Peyer's patch (tissue), 4 donors: ENCODE results near the gene GMPPA. TPM values are rescaled to one million over a fixed set of nuclear protein-coding genes. Genes with fewer than 3 reads are reported as not detected.

Source experiments
- DNase-seq, 3 donors: peaks; one replicate each; pipeline ENCODE4 v3.0.0-alpha.2; 2017 to 2019
- H3K27ac ChIP-seq, 4 donors: fragments of 200-600 bp; sonication (generic); one replicate each; pipeline ENCODE4 v1.5.1; 2016 to 2019
- H3K27me3 ChIP-seq, 2 donors: fragments of 200-600 bp; sonication (generic); one replicate each; pipeline ENCODE4 v1.5.1; 2019
- H3K36me3 ChIP-seq, 3 donors: fragments of 200-600 bp; sonication (generic); one replicate each; pipeline ENCODE4 v1.5.1; 2016 to 2019
- H3K4me1 ChIP-seq, 4 donors: fragments of 200-600 bp; sonication (generic); one replicate each; pipeline ENCODE4 v1.5.1; 2016 to 2019
- H3K4me3 ChIP-seq, 4 donors: fragments of 200-600 bp; sonication (generic); 1 replicate in 3 of 4; 2 replicates in 1 of 4; pipeline ENCODE4 v1.5.1; 2016 to 2019; ENCODE audit warnings: mild to moderate bottlenecking in 1 of 4
- H3K9me3 ChIP-seq, 4 donors: fragments of 200-600 bp; sonication (generic); one replicate each; pipeline ENCODE4 v1.5.1; 2016 to 2019; ENCODE audit warnings: mild to moderate bottlenecking in 1 of 4
- POLR2A ChIP-seq, 2 donors: fragments of 450-650 bp; IDR thresholded peaks; one replicate each; pipeline ENCODE4 v1.5.1; 2017; ENCODE audit warnings: antibody characterized with exemption in 2 of 2, mild to moderate bottlenecking in 2 of 2, moderate library complexity in 2 of 2
- total RNA-seq, 4 donors: library from RNA; depleted of rRNA; stranded (reverse); fragments of >200 nt; gene quantifications; one replicate each; pipeline ENCODE4 v1.1.0, GENCODE V29; 2016
- TF ChIP-seq, protein P1 (sequence below), 6 experiments: fragments of 450-650 bp in 4 of 6; fragments of 200-600 bp in 2 of 6; sonication (generic) in 1 of 6; IDR thresholded peaks; one replicate each; pipeline ENCODE4 v1.5.1; 2017 to 2019; ENCODE audit warnings: antibody characterized with exemption in 6 of 6, mild to moderate bottlenecking in 3 of 6, moderate library complexity in 1 of 6

Gene GMPPA
- total RNA-seq, 4 donors from 2014 or later, result 35.0 to 69.6 (median 38.9) TPM

DNA sequence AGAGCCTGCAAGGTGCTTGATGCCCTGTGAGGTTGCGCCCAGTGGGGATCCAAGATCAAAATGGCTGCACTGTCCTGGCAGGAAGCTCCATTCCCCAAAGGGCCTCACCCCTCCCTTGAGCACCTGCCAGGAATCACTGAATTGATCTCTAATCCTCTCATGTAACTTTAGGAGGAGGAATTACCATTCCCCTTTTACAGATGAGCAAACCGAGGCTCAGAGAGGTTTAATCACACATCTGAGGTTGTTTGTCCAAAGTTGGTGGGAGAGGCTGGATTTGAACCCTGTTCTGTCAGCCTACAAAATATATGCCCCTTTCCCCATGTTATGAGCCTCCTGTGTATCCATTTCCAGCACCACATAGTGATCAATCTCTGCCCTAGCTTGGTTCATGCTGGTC lies 26.1 kb downstream of the GMPPA start:
- TF ChIP-seq, protein P1, sequence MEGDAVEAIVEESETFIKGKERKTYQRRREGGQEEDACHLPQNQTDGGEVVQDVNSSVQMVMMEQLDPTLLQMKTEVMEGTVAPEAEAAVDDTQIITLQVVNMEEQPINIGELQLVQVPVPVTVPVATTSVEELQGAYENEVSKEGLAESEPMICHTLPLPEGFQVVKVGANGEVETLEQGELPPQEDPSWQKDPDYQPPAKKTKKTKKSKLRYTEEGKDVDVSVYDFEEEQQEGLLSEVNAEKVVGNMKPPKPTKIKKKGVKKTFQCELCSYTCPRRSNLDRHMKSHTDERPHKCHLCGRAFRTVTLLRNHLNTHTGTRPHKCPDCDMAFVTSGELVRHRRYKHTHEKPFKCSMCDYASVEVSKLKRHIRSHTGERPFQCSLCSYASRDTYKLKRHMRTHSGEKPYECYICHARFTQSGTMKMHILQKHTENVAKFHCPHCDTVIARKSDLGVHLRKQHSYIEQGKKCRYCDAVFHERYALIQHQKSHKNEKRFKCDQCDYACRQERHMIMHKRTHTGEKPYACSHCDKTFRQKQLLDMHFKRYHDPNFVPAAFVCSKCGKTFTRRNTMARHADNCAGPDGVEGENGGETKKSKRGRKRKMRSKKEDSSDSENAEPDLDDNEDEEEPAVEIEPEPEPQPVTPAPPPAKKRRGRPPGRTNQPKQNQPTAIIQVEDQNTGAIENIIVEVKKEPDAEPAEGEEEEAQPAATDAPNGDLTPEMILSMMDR (IDR thresholded peaks at IDR 0.05), result no peak
- no peak for TF ChIP-seq POLR2A (IDR thresholded peaks at IDR 0.05)
- no peak for DNase-seq
- Histone ChIP-seq H3K4me3 (no peak overlapping the region), H3K4me1 (peaks cover 0 to 17% (median 9%) of the 10 kb centered on the region in 4 donors), H3K27ac (no peak overlapping the region), H3K9me3 (no peaks in the 10 kb centered on the region), H3K27me3 (peaks cover 0 to 20% of the 10 kb centered on the region in 2 donors), H3K36me3 (no peaks in the 10 kb centered on the region)

DNA sequence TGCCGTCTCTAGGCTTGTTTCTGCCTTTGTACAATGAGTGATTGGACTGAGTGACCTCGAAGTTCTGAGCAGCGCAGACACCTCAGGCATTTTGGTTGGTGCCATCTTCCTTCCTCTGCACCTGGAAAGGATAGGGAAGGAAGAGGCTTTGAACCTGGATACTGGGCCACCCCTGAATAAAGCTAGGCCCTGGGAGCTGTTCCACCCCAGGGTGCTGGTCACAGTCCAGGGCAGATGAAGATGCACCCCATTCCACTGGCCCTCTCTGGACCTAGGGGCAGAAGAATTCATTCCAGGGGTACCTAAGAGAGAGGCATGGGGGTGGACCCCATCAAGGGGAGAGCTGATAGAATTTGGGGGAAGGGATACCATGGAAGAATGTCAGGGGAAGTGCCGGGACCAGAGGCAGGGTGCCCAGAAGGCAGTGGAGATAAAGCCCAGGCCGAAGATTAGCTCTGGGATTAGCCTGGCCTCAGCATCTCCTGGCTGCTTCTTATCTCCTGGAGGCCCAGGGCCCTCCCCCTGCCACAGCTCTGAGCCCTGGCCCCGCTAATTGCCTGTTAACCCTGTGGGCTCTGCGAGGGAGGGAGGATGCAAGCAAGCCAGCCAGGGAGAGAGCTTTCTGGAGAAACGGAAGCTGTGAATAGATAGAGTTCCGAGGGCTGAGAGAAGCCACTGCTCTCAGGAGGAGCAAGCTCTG lies 27.0 kb downstream of the GMPPA start:
- peaks cover 0 to 17% (median 9%) of the 10 kb centered on the region in 4 donors for H3K4me1 ChIP-seq
- no peak for TF ChIP-seq POLR2A (IDR thresholded peaks at IDR 0.05)
- TF ChIP-seq, protein P1 (IDR thresholded peaks at IDR 0.05), result no peak
- no peak for DNase-seq
- H3K36me3 ChIP-seq, result no peaks in the 10 kb centered on the region
- H3K27ac ChIP-seq, result no peak overlapping the region
- H3K9me3 ChIP-seq, result no peaks in the 10 kb centered on the region
- no peak overlapping the region for H3K4me3 ChIP-seq
- H3K27me3 ChIP-seq, result peaks cover 0 to 20% of the 10 kb centered on the region in 2 donors

DNA sequence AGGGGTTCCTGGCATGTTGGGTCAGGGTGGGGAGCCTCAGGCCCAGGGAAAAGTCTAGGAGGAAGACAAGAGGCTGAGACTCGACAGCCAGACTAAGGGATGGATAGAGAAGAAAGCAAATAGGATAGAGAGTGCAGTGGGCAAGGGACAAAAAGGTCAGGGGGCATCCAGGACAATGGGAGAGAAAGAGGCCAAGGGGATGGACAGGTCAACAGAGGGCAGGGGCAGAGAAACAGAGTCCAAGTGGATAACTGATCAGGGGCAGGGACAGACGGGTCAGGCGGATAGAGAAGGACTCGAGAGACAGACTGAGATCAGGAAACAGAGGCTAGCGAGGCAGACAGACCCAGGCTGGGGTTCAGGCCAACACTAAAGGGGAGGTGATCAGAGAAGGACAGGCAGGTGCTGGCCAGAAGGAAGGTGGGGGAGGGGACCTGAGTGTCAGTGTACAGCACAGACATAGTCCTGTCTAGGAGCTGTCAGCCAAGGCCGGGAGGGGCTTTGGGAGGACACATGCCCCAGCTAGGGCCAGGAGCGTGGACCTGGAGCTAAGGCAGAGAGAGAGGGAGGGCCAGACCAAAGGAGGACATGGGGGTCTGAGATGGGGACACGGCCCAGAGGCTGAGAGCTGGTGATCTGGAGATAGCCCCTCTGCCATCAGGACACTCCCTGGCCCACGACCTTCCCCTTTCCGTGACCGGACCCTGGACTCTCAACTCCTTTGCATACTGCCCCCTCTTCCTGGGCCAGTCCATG lies 27.8 kb downstream of the GMPPA start:
- no peak for TF ChIP-seq POLR2A (IDR thresholded peaks at IDR 0.05)
- TF ChIP-seq, protein P1 (IDR thresholded peaks at IDR 0.05), result no peak
- H3K27ac ChIP-seq, result no peak overlapping the region
- no peaks in the 10 kb centered on the region for H3K9me3 ChIP-seq
- no peak for DNase-seq
- peaks cover 0 to 17% (median 9%) of the 10 kb centered on the region in 4 donors for H3K4me1 ChIP-seq
- peaks cover 0 to 20% of the 10 kb centered on the region in 2 donors for H3K27me3 ChIP-seq
- H3K36me3 ChIP-seq, result no peaks in the 10 kb centered on the region
- H3K4me3 ChIP-seq, result no peak overlapping the region

DNA sequence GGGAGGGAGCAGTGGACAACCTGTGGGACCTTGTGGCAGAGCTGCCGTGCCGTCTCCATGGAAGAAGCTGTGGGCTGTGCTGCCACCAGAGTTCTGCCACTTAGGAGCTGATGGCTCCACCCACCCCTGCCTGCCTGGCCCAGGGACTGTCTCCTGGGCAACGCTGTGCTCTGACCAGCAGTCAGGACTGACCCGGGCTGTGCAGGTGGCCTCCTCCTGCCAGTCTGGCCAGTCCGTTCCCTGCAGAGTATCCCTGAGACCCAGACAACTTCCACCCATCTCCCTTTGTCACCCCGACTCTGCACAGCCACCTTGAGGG lies 28.3 kb downstream of the GMPPA start:
- TF ChIP-seq, protein P1 (IDR thresholded peaks at IDR 0.05), result no peak
- no peak for TF ChIP-seq POLR2A (IDR thresholded peaks at IDR 0.05)
- DNase-seq, result no peak
- Histone ChIP-seq H3K4me3 (no peak overlapping the region), H3K27me3 (peaks cover 0 to 20% of the 10 kb centered on the region in 2 donors), H3K27ac (no peak overlapping the region), H3K9me3 (no peaks in the 10 kb centered on the region), H3K36me3 (no peaks in the 10 kb centered on the region), H3K4me1 (peaks cover 0 to 15% (median 9%) of the 10 kb centered on the region in 4 donors)

DNA sequence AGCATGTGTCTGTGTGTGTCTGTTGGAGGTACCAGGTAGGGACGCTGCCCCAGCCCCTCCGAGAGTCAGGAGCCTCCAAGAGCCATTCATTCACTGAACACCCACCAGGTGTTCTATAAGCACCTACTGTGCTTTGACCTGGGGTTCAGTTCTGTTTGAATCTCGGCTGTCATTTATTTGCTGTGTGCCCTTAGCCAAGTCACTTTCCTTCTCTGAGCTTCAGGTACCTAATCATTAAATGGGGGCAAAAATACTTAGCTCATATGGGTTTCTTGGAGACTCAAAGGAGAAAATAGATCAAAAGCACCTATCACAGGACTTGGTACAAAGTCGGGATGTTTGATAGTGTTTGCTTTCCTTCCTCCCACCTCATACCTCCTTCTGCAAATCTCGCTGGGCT lies 28.8 kb downstream of the GMPPA start:
- Histone ChIP-seq H3K9me3 (no peaks in the 10 kb centered on the region), H3K27me3 (peaks cover 0 to 17% of the 10 kb centered on the region in 2 donors), H3K4me1 (peaks cover 0 to 10% (median 7%) of the 10 kb centered on the region in 4 donors), H3K27ac (no peak overlapping the region), H3K36me3 (no peaks in the 10 kb centered on the region), H3K4me3 (no peak overlapping the region)
- DNase-seq, result no peak
- TF ChIP-seq, protein P1 (IDR thresholded peaks at IDR 0.05), result no peak
- no peak for TF ChIP-seq POLR2A (IDR thresholded peaks at IDR 0.05)
